Neural cell (in vitro differentiated cells): ENCODE data around the gene SORL1-AS1.

ENCODE experiments used
- H2AFZ ChIP-seq: fragments of 200-600, 300-800 bp; sonication (generic), shearing (Covaris generic); 2 replicates; pipeline ENCODE4 v1.6.0; 2014; ENCODE audit warnings: low read depth, mild to moderate bottlenecking, antibody characterized with exemption, low read length, moderate library complexity
- H3F3A ChIP-seq: fragments of 200-600 bp; shearing (Covaris generic); 2 replicates; pipeline ENCODE4 v1.6.1; 2016; ENCODE audit warnings: mild to moderate bottlenecking, moderate library complexity, mixed read lengths, antibody characterized with exemption, low read length; ENCODE audit not compliant: insufficient read depth, poor library complexity, severe bottlenecking
- H3K27ac ChIP-seq: fragments of 200-600, 300-800 bp; sonication (generic), shearing (Covaris generic); 2 replicates; pipeline ENCODE4 v1.5.1; 2014; ENCODE audit warnings: mild to moderate bottlenecking, low read length, moderate library complexity
- H3K27me3 ChIP-seq: fragments of 300-800, 200-600 bp; sonication (generic), shearing (Covaris generic); 2 replicates; pipeline ENCODE4 v1.6.0; 2014; ENCODE audit warnings: mild to moderate bottlenecking, low read depth, low read length, moderate library complexity; ENCODE audit not compliant: insufficient read depth
- H3K36me3 ChIP-seq: fragments of 300-800, 200-600 bp; sonication (generic), shearing (Covaris generic); 2 replicates; pipeline ENCODE4 v1.5.1; 2014; ENCODE audit warnings: mild to moderate bottlenecking, antibody characterized with exemption, low read length, moderate library complexity; ENCODE audit not compliant: insufficient read depth
- H3K4me2 ChIP-seq: fragments of 300-800, 200-600 bp; sonication (generic), shearing (Covaris generic); 2 replicates; pipeline ENCODE4 v1.6.0; 2014; ENCODE audit warnings: mild to moderate bottlenecking, low read length
- H3K4me3 ChIP-seq: fragments of 300-800, 200-600 bp; sonication (generic), shearing (Covaris generic); 2 replicates; pipeline ENCODE4 v1.5.1; 2014; ENCODE audit warnings: mild to moderate bottlenecking, low read length, moderate library complexity
- H3K79me2 ChIP-seq: fragments of 200-600 bp; shearing (Covaris generic); replicated peaks from 2 replicates; pipeline ENCODE4 v1.6.0; 2014; ENCODE audit warnings: mild to moderate bottlenecking, low read length, moderate library complexity; ENCODE audit not compliant: insufficient read depth
- H3K9ac ChIP-seq: fragments of 300-800, 200-600 bp; sonication (generic), shearing (Covaris generic); 2 replicates; pipeline ENCODE4 v1.6.1; 2016; ENCODE audit warnings: mild to moderate bottlenecking, low read length, mixed read lengths
- H3K9me2 ChIP-seq: fragments of 200-600 bp; shearing (Covaris generic); 2 replicates; pipeline ENCODE4 v1.6.1; 2016; ENCODE audit warnings: mild to moderate bottlenecking, low read length, mixed read lengths; ENCODE audit not compliant: insufficient read depth
- H3K9me3 ChIP-seq: fragments of 200-600, 300-800 bp; sonication (generic), shearing (Covaris generic); 2 replicates; pipeline ENCODE4 v1.6.1; 2016; ENCODE audit warnings: mild to moderate bottlenecking, mixed run types, low read length, moderate library complexity, mixed read lengths
- H4K20me1 ChIP-seq: fragments of 200-600 bp; shearing (Covaris generic); 2 replicates; pipeline ENCODE4 v1.6.1; 2016; ENCODE audit warnings: mild to moderate bottlenecking, mixed run types; ENCODE audit not compliant: insufficient read depth
- EP300 ChIP-seq: fragments of 450-650 bp; conservative IDR thresholded peaks from 2 replicates; pipeline ENCODE4 v1.6.1; 2014; ENCODE audit warnings: antibody characterized with exemption, mild to moderate bottlenecking, moderate library complexity; ENCODE audit not compliant: poor library complexity, severe bottlenecking
- EZH2 ChIP-seq: fragments of 200-600, 300-800 bp; shearing (Covaris generic), sonication (generic); IDR thresholded peaks from 2 replicates; pipeline ENCODE4 v1.6.1; 2014; ENCODE audit warnings: antibody characterized with exemption, low read length, borderline replicate concordance, mild to moderate bottlenecking; ENCODE audit not compliant: insufficient read depth, poor library complexity, severe bottlenecking
- MXI1 ChIP-seq: fragments of 450-650 bp; conservative IDR thresholded peaks from 2 replicates; pipeline ENCODE4 v1.6.1; 2014; ENCODE audit warnings: antibody characterized with exemption, mild to moderate bottlenecking; ENCODE audit not compliant: poor library complexity, severe bottlenecking
- POLR2AphosphoS5 ChIP-seq: IDR thresholded peaks from 2 replicates; pipeline ENCODE4 v1.6.1; 2012
- RAD21 ChIP-seq: fragments of 450-650 bp; conservative IDR thresholded peaks from 2 replicates; pipeline ENCODE4 v1.6.1; 2014; ENCODE audit warnings: antibody characterized with exemption, mild to moderate bottlenecking, moderate library complexity
- SMC3 ChIP-seq: fragments of 450-650 bp; conservative IDR thresholded peaks from 2 replicates; pipeline ENCODE4 v1.6.1; 2014; ENCODE audit warnings: antibody characterized with exemption, mild to moderate bottlenecking, moderate library complexity; ENCODE audit not compliant: poor library complexity
- TAF1 ChIP-seq: IDR thresholded peaks from 2 replicates; pipeline ENCODE4 v1.6.1; 2012; ENCODE audit warnings: low read depth
- TF ChIP-seq, protein P1 (sequence below): IDR thresholded peaks from 2 replicates; pipeline ENCODE4 v1.6.1; 2012; ENCODE audit warnings: borderline replicate concordance
- TF ChIP-seq, protein P2 (sequence below): fragments of 450-650 bp; IDR thresholded peaks from 2 replicates; pipeline ENCODE4 v1.5.1; 2014; ENCODE audit warnings: antibody characterized with exemption, mild to moderate bottlenecking, moderate library complexity; ENCODE audit not compliant: poor library complexity, severe bottlenecking

The SORL1-AS1 gene

DNA sequence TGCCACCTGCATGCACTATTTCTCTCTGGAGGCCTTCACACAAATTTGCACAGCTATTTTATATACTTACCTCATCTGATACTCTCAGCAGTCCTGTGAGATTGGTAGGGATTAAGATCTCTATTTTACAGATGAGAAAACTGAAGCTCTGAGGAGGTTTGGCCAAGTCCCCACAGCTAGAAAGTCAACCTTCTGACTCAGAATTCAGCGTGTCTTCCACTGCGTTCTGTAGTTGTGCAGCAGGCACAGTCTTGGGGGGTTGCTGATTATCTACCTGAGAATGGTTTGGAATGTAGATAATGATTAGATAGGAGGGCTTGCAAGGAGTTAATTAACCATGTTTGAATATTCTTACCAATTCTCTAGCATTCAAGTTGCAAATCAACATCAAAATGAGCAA, 3.1 kb downstream of the SORL1-AS1 start:
- Histone ChIP-seq H2AFZ (no peak overlapping the region), H3K9ac (no peak overlapping the region), H3K4me2 (no peak overlapping the region), H3K36me3 (no peaks in the 10 kb centered on the region), H3K9me2 (no peaks in the 10 kb centered on the region), H3K4me3 (no peak overlapping the region), H3F3A (no peaks in the 10 kb centered on the region), H3K9me3 (no peaks in the 10 kb centered on the region), H4K20me1 (no peaks in the 10 kb centered on the region), H3K27me3 (no peaks in the 10 kb centered on the region), H3K27ac (no peak overlapping the region), H3K79me2 (no peaks in the 10 kb centered on the region)
- TF ChIP-seq, protein P1, sequence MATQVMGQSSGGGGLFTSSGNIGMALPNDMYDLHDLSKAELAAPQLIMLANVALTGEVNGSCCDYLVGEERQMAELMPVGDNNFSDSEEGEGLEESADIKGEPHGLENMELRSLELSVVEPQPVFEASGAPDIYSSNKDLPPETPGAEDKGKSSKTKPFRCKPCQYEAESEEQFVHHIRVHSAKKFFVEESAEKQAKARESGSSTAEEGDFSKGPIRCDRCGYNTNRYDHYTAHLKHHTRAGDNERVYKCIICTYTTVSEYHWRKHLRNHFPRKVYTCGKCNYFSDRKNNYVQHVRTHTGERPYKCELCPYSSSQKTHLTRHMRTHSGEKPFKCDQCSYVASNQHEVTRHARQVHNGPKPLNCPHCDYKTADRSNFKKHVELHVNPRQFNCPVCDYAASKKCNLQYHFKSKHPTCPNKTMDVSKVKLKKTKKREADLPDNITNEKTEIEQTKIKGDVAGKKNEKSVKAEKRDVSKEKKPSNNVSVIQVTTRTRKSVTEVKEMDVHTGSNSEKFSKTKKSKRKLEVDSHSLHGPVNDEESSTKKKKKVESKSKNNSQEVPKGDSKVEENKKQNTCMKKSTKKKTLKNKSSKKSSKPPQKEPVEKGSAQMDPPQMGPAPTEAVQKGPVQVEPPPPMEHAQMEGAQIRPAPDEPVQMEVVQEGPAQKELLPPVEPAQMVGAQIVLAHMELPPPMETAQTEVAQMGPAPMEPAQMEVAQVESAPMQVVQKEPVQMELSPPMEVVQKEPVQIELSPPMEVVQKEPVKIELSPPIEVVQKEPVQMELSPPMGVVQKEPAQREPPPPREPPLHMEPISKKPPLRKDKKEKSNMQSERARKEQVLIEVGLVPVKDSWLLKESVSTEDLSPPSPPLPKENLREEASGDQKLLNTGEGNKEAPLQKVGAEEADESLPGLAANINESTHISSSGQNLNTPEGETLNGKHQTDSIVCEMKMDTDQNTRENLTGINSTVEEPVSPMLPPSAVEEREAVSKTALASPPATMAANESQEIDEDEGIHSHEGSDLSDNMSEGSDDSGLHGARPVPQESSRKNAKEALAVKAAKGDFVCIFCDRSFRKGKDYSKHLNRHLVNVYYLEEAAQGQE: no peak
- no peak for TF ChIP-seq TAF1
- no peak for TF ChIP-seq EZH2
- no peak for TF ChIP-seq SMC3
- no peak for TF ChIP-seq POLR2AphosphoS5
- TF ChIP-seq RAD21: no peak
- TF ChIP-seq, protein P2, sequence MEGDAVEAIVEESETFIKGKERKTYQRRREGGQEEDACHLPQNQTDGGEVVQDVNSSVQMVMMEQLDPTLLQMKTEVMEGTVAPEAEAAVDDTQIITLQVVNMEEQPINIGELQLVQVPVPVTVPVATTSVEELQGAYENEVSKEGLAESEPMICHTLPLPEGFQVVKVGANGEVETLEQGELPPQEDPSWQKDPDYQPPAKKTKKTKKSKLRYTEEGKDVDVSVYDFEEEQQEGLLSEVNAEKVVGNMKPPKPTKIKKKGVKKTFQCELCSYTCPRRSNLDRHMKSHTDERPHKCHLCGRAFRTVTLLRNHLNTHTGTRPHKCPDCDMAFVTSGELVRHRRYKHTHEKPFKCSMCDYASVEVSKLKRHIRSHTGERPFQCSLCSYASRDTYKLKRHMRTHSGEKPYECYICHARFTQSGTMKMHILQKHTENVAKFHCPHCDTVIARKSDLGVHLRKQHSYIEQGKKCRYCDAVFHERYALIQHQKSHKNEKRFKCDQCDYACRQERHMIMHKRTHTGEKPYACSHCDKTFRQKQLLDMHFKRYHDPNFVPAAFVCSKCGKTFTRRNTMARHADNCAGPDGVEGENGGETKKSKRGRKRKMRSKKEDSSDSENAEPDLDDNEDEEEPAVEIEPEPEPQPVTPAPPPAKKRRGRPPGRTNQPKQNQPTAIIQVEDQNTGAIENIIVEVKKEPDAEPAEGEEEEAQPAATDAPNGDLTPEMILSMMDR: no peak

DNA sequence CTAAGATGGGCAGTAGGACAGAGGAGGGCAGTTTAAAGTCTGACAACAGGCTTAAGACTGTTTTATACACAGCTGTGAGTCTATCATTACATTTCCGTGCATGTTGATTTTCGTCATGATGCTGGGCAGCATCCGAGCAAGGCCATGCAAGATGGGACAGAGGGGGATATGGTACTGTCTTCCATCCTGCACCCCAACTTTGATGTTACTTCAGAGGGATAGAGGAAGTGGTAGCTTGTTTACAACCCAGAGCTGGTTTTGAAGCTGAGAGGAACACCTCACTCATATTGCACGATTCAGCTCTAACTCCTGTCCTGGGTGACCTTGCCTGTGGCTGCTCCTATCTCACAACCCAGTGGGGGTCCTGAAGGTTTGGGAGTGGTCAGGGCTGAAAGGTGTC, 3.6 kb downstream of the SORL1-AS1 start:
- Histone ChIP-seq H3K9ac (no peak overlapping the region), H3K27ac (no peak overlapping the region), H3K4me3 (no peak overlapping the region), H3K9me3 (no peaks in the 10 kb centered on the region), H2AFZ (no peak overlapping the region), H3K9me2 (no peaks in the 10 kb centered on the region), H3F3A (no peaks in the 10 kb centered on the region), H3K4me2 (no peak overlapping the region), H3K27me3 (no peaks in the 10 kb centered on the region), H3K36me3 (no peaks in the 10 kb centered on the region), H3K79me2 (no peaks in the 10 kb centered on the region), H4K20me1 (no peaks in the 10 kb centered on the region)
- TF ChIP-seq, protein P2: no peak
- TF ChIP-seq, protein P1: no peak
- TF ChIP-seq RAD21 (no peak), POLR2AphosphoS5 (no peak), TAF1 (no peak), EZH2 (no peak), EP300 (no peak), MXI1 (no peak), SMC3 (no peak)
